DND-41 (cell line): ENCODE data around the gene OPCML.

Source experiments
- EZH2 ChIP-seq: IDR thresholded peaks from 3 replicates; pipeline ENCODE4 v1.6.1; 2012; ENCODE audit warnings: borderline replicate concordance, low read depth, mild to moderate bottlenecking, moderate library complexity, low read length, inconsistent platforms; ENCODE audit not compliant: severe bottlenecking
- TF ChIP-seq, protein P1 (sequence below): IDR thresholded peaks from 2 replicates; pipeline ENCODE4 v1.5.1; 2012; ENCODE audit warnings: borderline replicate concordance, low read length, moderate library complexity, mild to moderate bottlenecking; ENCODE audit not compliant: poor library complexity, severe bottlenecking; ENCODE audit errors: extremely low read depth

DNA sequence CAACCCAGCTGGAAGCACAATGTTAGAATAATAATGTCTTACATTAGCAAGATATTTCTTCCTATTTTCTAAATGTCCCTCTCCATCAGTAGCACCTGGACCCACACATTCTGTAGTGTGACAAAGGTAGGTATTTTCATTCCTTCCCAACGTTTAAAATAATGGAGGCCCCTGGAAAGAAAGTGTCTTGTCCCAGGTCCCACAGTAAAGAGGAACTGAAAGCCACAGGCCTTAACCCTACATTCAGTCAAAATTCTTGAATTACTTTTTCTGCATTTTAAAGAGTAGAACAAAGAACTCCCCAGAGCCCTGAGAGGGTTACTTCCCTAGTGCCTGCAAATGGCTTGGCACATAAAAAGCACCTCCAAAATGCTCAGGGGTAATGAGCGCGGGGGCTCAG is 26.3 kb downstream of the OPCML start:
- TF ChIP-seq, protein P1, sequence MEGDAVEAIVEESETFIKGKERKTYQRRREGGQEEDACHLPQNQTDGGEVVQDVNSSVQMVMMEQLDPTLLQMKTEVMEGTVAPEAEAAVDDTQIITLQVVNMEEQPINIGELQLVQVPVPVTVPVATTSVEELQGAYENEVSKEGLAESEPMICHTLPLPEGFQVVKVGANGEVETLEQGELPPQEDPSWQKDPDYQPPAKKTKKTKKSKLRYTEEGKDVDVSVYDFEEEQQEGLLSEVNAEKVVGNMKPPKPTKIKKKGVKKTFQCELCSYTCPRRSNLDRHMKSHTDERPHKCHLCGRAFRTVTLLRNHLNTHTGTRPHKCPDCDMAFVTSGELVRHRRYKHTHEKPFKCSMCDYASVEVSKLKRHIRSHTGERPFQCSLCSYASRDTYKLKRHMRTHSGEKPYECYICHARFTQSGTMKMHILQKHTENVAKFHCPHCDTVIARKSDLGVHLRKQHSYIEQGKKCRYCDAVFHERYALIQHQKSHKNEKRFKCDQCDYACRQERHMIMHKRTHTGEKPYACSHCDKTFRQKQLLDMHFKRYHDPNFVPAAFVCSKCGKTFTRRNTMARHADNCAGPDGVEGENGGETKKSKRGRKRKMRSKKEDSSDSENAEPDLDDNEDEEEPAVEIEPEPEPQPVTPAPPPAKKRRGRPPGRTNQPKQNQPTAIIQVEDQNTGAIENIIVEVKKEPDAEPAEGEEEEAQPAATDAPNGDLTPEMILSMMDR, result no peak
- TF ChIP-seq EZH2, result no peak
